Omental fat pad (tissue), 4 donors: ENCODE results near the gene RO60. TPM values are rescaled to one million over a fixed set of nuclear protein-coding genes. Genes with fewer than 3 reads are reported as not detected.

ENCODE experiments used
- ATAC-seq: fragments of 150-250 bp; one replicate; pipeline ENCODE4 v1.9.1; 2016; ENCODE audit warnings: mild to moderate bottlenecking, moderate library complexity; ENCODE audit not compliant: low FRiP score
- DNase-seq: peaks from one replicate; pipeline ENCODE4 v3.0.0-alpha.2; 2019; ENCODE audit warnings: low spot score
- CTCF ChIP-seq, 3 donors: fragments of 450-650 bp; IDR thresholded peaks; one replicate each; pipeline ENCODE4 v1.5.1; 2016 to 2017; ENCODE audit warnings: antibody characterized with exemption in 3 of 3, mild to moderate bottlenecking in 3 of 3, moderate library complexity in 2 of 3
- total RNA-seq, 4 donors: library from RNA; depleted of rRNA; stranded (reverse); fragments of >200 nt; gene quantifications; one replicate each; pipeline ENCODE4 v1.1.0, GENCODE V29; 2016

Gene RO60
- total RNA-seq = 100 to 1,000 TPM in 1 of 4 donors, 10 to 100 TPM in 3; 64.5 to 119 (median 67.9) TPM

GRCh38 chr1:193059282-193060114, at the start of gene RO60, which contains the start of gene UCHL5:
TSS of gene RO60 (plus strand) at chr1:193059612. CDS start at chr1:193069055, 9,443 bp downstream.
TSS of gene UCHL5 (minus strand) at chr1:193059360. CDS start at chr1:193059260, 100 bp downstream.
- no peak for TF ChIP-seq CTCF (IDR thresholded peaks at IDR 0.05)
- ATAC-seq = peak; percentile 98

DNA sequence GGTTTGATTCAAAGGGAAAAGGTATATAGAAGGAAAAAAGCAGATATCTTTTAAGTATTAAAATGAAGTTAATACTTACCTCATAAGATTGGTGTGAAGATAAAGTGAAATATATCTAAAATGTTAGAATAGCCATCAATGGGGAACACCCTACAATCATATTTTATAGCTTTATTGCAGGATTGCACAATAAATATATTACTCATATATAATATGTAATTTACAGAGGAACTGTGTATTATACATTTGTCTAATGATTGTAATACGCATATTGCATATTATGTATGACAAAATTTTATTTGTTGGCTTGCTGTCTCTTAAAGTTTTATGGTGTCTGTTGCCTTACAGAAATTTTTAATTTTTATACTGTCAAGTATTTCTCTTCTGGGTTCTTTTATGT, 48.0 kb upstream of the RO60 start:
- ATAC-seq = no peak
- no peak for DNase-seq
- no peak for TF ChIP-seq CTCF (IDR thresholded peaks at IDR 0.05)

More at GRCh38 chr1:193059282-193060114, at the start of gene RO60, which contains the start of gene UCHL5:
- DNase-seq = peak; percentile 72

- DNase-seq (no peak), ATAC-seq (peak; percentile 62)
- TF ChIP-seq CTCF (IDR thresholded peaks at IDR 0.05) = no peak
Measured at GRCh38 chr1:193013005-193013404, 46.4 kb upstream of the RO60 start.

DNA sequence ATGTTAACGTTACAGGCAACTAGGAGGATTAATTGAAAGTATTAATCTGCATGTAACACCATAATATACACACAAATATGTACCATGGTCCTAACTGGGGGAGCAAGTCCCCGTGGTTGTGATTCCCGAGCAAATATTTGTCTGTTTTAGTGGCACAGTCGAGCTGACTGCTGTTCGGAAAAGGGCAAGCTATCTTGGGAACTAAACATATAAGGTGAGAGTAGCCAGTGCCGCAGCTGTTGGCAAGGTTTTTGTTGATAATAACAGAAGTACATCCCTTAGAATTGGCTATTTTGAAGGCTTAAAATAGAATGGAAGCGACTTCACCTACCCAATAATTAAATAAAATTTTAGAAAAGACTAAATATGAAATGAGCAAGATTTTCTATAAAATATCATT, 45.7 kb upstream of the RO60 start:
- no peak for TF ChIP-seq CTCF (IDR thresholded peaks at IDR 0.05)
- no peak for ATAC-seq
- DNase-seq = no peak

GRCh38 chr1:193014400-193014799, 45.0 kb upstream of the RO60 start:
- DNase-seq (no peak), ATAC-seq (no peak)
- TF ChIP-seq CTCF (IDR thresholded peaks at IDR 0.05) = no peak

DNA sequence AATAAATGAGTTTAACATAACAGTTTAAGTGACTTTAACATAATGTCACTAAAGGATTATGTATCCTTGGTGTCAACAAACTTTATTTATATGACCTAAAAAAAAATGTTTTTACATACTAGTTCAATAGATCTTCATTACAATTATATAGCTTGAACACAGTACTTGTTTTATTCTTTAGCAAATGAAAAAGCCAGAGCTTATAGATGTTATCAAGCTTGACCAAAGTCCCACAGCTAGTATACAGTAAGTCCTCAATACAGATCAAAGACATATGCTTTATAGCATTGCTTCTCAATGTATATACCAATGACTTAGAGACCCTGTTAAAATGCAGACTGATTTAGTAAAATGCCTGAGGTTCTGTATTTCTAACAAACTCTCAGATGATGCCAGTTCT, 42.6 kb upstream of the RO60 start:
- no peak for TF ChIP-seq CTCF (IDR thresholded peaks at IDR 0.05)
- no peak for ATAC-seq
- no peak for DNase-seq
